ENCODE measurements around the gene PAPPA2.

PAPPA2 gene

DNA sequence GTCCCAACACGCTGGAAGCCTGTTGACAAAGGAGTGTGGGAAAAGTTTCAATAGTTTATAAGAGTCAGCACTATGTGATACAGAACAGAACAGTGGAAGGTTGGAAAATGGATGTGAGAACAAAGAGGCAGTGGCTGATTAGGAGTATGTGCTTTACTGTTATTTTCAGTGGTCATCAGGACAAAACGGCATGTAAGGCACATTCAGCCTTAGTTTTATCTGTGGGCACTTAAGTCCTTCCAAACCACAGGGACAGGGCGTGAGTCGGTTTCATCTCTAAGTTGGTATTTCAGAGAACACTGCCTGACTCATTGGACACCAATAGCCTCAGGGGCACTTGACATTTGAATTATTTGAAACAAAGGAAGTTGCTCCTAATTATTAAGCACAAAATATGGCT, 394.7 kb downstream of the PAPPA2 start:
- DNase-seq (ENCODE audit: low read depth), result no peak

DNA sequence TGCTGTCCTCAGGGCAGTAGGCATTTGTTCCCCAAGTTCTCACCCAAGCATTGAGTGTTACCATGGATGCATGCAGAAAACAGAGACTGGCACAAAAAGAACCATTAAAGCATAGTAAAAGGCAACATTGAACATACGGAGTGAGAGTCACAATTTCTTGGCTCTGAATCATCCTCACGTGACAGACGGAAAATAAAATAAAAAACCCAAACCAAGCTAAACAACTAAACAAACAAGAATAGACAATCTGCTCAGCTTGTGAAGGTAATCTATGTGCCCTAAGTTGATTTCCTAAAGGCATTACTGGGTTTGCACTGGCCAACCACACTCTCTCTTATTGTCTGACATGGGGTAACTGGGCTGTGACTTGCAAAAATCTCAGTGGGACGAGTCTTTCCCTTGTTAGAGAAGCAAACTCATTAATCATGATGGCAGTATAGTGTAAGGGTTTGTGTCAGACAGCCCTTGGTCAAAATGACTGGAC, 395.5 kb downstream of the PAPPA2 start:
- DNase-seq (ENCODE audit: low read depth), result no peak

DNA sequence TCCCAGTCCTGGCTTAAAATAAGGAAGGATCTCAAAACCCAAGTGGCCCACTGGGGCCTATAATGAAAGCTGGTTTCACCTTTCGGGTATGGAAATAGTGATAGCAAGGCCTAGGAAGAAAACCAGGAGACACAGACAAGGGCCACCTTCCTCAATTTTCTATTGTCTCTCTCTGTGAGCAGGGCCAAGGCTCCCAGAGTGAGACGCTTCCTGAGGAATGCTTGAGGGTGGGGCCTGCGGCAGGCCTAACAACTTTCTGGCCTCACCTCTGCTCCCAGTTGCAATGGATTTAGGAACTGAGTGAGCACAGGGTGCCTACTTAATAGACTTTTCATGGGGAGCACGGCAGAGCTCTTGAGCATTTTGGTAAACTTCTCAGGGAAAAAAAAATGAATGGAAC, 400.6 kb downstream of the PAPPA2 start:
- no peak for DNase-seq (ENCODE audit: low read depth)

DNA sequence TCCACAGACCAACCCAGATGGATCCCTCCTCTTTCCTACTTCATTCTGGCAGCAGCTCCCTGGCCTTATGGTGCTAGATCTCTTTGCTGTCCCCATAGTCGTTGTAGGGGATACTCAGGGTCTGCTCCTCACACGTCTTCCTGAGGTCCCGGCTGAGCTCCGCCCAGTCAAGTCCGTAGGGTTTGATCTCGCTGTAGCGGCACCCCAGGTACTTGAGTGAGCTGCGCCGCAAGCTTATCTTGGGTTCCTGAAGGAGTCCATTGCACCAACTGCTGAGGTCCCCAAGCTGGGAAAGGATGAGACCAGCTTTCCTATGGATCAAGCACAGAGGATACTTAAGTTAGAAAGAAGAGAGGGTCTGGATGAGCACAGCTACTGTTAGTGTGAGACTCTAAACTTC, 401.2 kb downstream of the PAPPA2 start:
- no peak for DNase-seq (ENCODE audit: low read depth)

DNA sequence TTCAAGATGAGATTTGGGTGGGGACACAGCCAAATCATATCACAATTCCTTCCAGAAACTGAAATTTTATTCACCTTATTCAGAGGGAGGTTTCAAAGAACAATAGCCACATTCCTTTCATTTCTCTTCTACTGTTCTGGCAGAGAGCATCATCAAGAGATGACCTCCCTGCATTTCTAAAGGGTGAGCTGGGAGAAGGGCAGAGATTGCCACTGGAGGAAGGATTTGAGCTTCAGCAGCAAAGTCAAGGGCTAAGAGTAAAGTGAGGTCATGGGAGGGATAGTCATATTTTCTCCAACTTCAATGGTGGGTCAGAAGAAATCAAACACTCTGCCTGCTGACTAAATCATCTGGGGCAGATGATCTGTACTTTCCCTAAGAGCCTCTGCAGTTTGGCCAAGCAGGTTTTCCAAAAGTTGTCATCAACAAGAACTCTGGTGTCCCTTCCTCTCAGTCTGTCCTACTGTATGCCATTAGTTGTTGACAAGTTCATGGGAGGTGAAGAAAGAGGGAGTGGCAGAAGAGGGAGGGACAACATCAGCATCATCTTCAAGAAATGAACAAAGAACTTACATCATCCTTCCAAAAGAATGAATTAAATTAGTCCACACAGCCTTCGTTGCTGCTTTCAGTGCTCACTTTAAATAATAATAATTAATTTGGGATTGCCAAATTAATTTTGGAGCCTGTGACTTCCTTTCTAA, 403.2 kb downstream of the PAPPA2 start:
- no peak for DNase-seq (ENCODE audit: low read depth)

DNA sequence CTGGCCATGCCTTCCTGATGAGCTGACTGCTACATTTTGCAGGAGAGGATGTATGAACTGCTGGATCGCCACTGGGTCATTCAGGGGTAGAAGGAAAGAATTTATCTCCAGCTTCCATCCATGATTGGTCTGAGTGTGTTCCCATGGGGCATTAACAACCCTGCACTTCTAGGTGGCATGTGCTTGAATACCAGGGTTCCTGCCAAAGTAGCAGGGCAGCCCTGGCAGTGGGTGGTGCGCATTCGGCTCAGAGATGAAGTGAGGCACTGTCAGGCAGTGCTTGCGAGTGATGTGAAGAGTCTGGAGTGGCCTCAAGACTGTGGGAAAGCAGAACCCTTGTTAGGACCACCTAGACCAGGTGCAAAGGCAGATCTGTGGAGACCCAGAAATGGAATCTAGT, 406.6 kb downstream of the PAPPA2 start:
- no peak for DNase-seq (ENCODE audit: low read depth)

DNA sequence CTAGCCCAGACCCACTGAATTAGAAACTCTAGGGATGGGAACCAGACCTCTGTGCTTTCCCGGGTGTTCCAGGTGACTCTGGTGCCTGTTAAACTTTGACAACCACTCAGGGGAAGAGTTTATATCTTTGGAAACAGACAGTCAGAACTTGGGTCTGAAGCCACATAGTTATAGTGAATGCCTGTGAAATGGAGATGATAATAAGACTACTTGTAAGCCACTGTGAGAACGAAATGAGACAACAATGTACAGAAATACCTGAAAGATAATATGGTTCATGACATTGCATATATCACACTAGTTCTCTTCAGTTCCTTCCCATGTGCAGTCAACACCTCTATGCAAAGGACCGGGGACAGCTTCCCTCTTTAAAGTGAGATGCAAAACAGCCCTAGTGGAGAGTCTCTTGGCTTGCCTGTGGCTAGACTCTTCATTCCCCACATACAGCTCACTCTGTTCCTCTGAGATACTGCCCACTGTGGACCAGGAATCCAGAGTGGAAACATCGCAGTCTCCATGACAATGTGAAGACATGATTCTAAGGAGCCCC, 414.1 kb downstream of the PAPPA2 start:
- no peak for DNase-seq (ENCODE audit: low read depth)

DNA sequence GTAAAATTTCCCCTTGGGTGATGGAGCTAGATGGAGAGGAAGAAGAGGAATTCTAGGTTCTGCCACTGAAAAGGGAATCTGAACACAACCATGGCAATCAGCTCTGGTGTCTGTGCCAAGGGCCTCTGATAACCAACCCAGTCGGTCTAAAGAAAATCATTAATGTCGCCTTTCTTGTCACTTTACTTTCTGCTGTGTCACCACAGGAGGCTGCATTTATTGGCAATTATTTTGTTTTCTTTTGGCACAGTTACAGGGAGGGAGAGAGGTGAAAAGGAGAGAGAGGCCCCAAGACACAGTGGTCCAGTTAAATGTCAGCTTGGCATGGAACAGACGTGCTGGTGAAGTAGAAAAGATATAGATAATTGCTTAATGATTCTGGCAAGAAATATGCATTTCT, 414.6 kb downstream of the PAPPA2 start:
- no peak for DNase-seq (ENCODE audit: low read depth)

DNA sequence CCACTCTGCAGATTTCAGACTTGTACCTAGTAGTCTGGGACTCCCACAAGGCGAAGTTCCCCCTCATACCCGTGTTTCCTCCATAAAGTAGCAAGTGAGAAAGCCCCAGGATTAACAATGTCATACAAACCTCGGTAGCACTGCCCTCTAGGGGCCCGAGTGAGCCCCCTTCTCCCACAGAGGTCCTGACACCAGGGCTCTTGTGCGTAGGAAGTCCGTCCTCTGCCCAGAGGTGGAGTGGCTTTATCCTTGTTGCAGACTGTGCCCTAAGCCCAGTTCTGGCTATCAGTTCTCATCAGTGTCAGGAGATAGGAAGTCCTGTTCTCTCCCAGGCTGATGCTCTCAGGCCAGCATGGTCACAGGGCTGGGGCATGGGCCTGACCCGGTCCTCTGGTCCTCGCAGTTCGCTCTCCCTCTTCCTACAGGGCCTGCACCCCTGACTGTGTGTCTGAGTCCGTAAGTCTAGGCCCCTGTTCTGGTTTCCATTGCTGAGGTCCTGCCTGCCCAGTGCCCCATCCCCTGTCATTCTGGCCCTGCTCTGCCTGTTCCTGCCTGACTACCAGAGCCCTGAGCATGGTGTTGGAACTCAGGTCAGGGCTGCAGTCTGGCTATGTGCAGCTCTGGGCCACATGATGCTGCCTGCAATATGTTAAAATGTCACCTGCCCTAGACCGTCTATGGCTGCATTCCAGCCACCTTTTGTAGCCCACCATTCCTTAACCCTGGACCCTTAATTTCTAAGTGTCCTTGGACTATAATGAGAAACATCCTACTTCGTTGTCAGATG, 416.0 kb downstream of the PAPPA2 start:
- DNase-seq (ENCODE audit: low read depth), result no peak

DNA sequence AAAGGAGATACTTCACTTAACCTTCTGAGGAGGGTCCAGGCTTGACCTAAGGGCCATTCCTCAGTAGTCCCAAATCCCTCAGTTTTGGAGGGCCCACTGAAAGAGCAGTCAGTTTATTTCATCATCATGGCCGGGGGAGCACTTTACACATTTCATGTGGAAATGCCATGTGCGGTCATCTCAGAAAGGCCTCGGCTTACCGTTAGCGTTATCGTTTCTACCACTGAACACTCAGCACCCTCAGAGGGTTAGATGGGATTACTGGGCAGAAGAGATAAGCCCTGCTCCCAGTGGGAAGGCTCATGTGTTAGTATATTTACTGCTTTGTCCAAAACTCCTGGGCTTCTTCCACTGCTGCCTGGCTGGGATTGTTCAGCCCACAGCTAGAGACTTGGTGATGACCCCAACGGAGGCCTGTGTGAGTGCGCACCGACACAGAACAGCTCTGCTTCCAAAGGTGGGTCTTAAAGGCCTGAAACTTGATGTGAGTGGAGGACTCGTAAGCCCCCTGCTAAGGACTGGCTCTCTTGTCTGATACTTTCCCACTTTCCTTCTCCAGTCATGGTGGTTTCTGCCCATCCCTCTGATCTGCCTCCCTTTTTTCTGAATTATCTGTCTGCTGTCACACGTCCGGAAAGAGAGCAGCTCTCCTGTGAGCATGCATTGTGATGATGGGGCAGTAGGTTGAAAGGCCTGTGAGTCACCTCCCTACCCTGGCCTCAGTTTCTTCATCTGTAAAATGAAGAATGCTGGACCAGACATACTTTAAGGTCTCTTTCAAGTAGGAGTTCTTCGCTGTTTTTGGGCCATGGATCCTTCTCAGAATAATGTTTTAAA, 417.0 kb downstream of the PAPPA2 start:
- DNase-seq (ENCODE audit: low read depth), result no peak

DNA sequence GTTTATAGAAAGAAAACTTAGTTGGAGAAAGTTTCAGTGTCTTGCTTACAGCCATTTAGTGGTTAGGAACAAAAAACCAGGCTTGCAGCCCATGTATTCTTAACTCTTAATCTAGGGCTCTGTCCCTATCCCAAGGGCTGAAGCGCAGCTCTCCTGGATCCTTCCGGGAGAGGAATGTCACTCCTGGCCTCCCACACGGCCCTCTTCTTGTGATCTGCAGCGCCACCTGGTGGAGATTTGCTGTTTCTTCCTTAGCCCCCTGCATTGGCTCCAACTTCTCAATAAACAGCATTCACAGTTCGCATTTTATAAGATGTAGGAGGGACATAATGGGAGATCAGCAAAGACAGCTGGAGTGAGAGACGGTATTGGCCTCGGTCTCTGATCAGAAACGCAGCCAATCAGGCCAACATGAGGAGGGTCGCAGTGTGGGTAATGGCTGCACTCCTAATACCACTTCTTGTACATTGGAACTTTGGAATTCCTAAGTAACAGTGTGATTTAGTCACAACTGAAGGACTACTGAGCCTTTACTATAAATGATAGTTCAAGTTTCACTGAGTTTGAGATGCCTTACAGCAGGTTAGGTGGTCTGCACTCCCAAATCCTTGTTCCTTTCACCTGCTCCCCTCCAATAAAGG, 418.1 kb downstream of the PAPPA2 start:
- DNase-seq (ENCODE audit: low read depth), result peak; percentile 45

DNA sequence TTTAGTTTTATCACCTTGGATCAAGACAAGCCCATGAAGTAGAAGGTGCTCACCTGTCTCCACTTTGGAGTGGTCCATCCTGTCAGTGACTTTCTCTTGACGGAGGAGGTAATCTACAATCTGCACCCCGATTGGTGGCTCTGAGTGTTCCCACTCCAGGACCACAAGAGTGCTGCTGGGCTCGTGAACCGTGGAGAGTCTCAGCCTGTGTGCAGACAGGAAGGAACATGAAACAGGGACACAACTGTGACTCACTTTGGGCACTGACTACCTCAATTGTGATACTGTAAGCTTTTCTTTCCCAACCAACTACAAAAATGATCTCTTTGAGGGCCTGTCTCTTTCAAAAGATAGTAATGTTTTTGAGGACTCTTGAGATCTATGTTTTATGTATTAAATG, 421.3 kb downstream of the PAPPA2 start:
- no peak for DNase-seq (ENCODE audit: low read depth)

DNA sequence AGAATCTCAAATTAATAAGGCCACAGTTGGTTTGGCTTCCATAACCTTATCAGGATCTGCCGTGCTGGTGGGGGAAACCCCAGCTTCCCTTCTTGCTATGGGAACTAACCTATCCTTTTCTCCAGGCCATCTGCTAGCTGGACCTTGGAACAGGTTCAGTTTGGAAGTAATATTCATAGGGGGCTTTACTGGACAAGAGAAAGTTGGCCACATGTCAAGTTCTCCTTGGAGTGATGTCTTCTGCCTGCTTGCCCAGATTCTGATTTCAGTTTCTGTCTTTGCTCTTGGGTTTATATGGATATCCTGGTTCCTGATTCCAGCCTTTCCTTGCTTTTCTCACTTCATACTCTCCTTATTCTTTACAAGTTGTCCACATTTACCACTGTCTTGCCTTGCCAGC, 421.9 kb downstream of the PAPPA2 start:
- DNase-seq (ENCODE audit: low read depth), result no peak

DNA sequence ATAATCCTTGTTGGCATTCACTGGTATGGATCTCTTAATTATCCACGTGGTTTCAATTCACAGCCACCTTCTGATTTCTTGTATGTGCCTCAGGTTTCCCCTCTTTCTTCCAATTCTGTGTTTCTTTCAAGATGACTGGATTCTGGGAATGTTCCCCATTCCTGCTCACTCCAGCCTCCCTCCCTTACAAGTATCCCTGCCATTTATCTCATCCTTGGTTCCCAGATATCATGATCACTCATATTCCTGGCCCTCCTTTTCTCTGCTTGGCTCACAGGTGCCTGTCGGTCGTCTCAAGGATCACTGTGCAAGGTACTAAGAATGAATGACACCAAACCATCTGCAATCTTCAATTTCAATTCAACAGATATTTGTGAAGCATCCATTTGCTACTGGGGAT, 422.4 kb downstream of the PAPPA2 start:
- DNase-seq (ENCODE audit: low read depth), result no peak

DNA sequence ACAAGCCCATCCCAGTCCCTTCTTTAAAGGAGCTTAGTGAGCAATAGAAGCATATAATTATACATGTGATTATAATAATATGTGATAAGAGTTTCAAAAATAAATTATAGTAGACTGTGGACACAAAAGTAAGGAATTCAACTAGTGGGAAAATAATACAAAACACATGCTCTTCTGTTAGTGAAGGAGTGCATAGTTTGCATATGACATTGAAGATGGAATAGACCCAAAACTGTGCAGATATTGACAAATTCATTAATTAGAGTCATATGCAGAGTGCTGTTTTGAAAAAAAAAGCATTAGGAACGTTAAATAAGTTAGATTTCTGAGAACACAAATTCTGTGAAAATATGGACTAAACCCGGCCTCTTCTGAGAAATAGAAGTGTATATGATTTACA, 422.8 kb downstream of the PAPPA2 start:
- DNase-seq (ENCODE audit: low read depth), result no peak

DNA sequence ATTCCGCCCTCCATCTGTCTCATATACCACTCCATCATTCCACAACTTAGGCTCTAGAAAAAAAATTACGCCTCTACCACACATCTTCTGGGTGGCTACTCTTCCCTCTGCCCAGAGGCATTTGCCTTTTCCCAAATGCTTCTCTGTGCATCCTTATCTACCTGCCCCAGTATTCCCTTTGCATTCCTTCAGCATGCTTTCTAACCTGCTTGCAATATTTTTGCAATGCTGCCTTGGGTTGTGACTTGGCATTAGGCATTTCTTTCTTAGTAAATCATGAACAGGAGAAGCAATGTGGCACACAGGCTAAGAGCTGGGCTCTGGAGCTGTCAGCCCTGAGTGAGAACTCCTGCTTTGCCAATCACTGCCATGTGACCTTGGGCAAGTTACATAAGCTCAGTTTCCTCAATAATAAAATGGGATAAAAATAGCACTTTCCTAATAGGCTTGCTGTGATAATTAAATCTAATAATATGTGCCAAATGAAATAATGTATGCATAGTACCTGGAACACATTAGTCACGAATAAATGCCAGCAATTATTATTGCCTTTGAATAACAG, 425.6 kb downstream of the PAPPA2 start:
- DNase-seq (ENCODE audit: low read depth), result no peak

DNA sequence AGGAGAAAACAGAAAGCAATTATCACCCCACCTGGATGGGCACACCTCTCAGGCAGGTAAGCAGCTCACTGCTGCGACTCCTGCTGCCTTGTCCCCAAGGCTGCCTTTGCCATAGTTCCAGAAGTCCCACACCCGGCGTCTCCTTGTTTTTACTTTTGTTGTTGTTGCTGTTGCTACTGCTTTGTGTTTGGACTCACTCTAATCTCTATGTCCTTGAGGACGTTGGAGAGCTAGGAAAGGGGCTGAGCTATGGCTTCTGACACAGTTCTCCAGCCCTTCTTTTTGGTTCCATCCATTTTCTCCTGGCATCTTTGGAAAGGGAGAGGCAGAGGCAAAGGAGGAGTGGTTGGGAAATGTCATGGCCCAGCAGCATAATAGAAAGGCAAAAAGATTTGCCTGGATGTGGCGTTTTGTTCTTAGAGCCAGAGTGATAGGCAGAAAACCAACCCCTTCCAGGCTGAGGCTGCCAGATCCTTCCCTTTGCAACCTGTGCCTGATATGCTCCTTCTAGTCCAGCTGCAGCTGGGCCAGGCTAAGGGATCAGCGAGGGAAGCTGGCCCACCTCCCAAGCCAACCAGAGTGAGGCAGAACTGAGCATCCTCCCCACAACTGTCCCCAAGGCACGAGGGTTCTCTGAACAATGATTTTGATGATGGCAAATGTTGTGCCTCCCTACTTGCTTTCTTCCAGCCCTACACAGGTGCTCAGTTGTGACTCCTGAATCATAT, 430.8 kb downstream of the PAPPA2 start:
- DNase-seq (ENCODE audit: low read depth), result no peak

DNA sequence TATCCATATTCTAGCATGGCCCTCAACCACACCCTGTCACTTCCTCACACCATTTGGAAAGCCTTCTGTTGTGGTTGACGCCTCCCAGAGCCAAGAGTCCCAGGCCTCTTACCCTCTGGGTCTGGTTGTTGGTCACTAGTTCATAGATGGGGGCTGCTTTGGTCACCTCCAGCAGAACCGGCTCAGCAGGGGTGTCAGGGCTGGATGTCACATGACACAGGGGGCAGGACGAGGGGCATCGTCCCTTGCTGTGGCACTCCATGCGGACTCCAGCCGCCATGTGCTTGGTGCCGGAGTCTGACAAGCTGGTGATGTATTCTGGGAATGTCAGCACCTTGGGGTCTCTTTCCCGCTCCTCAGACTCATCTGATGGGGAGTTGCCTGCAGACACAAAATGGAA, 431.5 kb downstream of the PAPPA2 start:
- DNase-seq (ENCODE audit: low read depth), result no peak
